Esophagus squamous epithelium (tissue), 5 donors: ENCODE data around the gene KLF16. TPM values are rescaled to one million over a fixed set of nuclear protein-coding genes. Genes with fewer than 3 reads are reported as not detected.
"Not testable (repeated sequence)": the region's sequence is repeated elsewhere in the genome, so short reads cannot be mapped to it uniquely, and the experiment has no call there.

Experiments
- DNase-seq: peaks from one replicate; lab custom pipeline; 2025; lab: John Stamatoyannopoulos, UW
- H3K27ac ChIP-seq, 4 donors: fragments of 200-600 bp; sonication (generic); one replicate each; pipeline ENCODE4 v1.5.1; 2016 to 2019; ENCODE audit warnings: mild to moderate bottlenecking in 1 of 4
- H3K27me3 ChIP-seq, 4 donors: fragments of 200-600 bp; sonication (generic); 1 replicate in 3 of 4; 2 replicates in 1 of 4; pipeline versions ENCODE4 v1.5.1 to v1.6.0; 2017 to 2021; ENCODE audit warnings: antibody characterized with exemption in 1 of 4
- H3K36me3 ChIP-seq, 3 donors: fragments of 200-600 bp; sonication (generic); one replicate each; pipeline ENCODE4 v1.5.1; 2016 to 2019
- H3K4me1 ChIP-seq, 3 donors: fragments of 200-600 bp; sonication (generic); one replicate each; pipeline ENCODE4 v1.5.1; 2017 to 2019
- H3K4me3 ChIP-seq, 4 donors: fragments of 200-600 bp; sonication (generic); 1 replicate in 3 of 4; 2 replicates in 1 of 4; pipeline ENCODE4 v1.5.1; 2016 to 2019; ENCODE audit warnings: mild to moderate bottlenecking in 2 of 4, moderate library complexity in 1 of 4
- H3K9me3 ChIP-seq, 3 donors: fragments of 200-600 bp; sonication (generic); one replicate each; pipeline ENCODE4 v1.5.1; 2016 to 2019
- POLR2A ChIP-seq, 4 donors: fragments of 450-650 bp; IDR thresholded peaks; one replicate each; pipeline ENCODE4 v1.6.1; 2017; ENCODE audit warnings: antibody characterized with exemption in 4 of 4, mild to moderate bottlenecking in 4 of 4, moderate library complexity in 3 of 4
- WGBS, 2 donors: methylation state at CpG; one replicate each; pipeline ENCODE4 v1.1.5; 2018; 5-methylcytosine and 5-hydroxymethylcytosine counted together
- intact Hi-C: fragments of 100-400 bp; cut with DNase I; formaldehyde crosslinking; loops from one replicate; pipeline ENCODE4 v1.15.0; 2022
- total RNA-seq, 4 donors: library from RNA; depleted of rRNA; stranded (reverse); fragments of >200 nt; gene quantifications; one replicate each; pipeline ENCODE4 v1.1.0, GENCODE V29; 2016
- TF ChIP-seq, protein P1 (sequence below), 6 experiments: fragments of 450-650 bp in 4 of 6; fragments of 200-600 bp in 2 of 6; sonication (generic) in 2 of 6; IDR thresholded peaks; one replicate each; pipeline ENCODE4 v1.5.1; 2016 to 2019; ENCODE audit warnings: antibody characterized with exemption in 6 of 6, mild to moderate bottlenecking in 4 of 6, moderate library complexity in 4 of 6
- donor health status: DM: yes; HTN: yes; CAD: no.

The KLF16 gene
- total RNA-seq, 4 donors from 2014 or later = 8.3 to 13.5 (median 9.1) TPM

DNA sequence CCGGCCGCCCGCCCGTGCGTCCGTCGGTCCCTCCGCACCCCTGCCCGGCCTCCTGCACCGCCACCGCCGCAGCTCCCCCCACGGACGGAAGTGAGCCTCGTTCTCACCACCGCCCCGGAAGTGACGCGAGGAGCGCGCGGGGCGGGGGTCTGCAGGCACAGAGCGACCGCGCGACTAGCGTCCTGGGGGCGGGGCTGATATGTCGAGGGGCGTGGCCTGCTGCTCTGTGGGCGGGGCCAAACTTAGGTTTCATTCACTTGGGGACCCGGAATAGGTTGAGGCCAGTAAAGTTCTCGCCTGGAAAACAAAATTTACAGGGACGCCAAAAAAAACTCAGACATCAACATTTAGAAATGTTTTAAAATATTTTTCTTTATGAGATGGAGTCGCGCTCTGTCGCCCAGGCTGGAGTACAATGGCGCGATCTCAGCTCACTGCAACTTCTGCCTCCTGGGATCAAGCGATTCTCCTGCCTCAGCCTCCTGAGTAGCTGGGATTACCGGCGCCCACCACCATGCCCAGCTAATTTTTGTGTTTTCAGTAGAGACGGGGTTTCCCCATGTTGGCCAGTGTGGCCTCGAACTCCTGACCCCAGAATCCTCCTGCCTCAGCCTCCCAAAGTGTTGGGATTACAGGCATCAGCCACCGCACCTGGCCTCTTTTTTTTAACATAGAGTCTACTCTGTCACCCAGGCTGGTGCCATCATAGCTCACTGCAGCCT lies 22.2 kb upstream of the KLF16 start, which contains the start of gene ABHD17A:
ABHD17A (minus strand) TSS at position 99 of the 722 bp plus-strand sequence. CDS start 3,930 bp downstream, outside the sequence.
- DNase-seq = peak; percentile 79
- 42 to 59% methylated on average over 15 to 22 of the region's 46 CpGs for WGBS, 2 donors

GRCh38 chr19:1884719-1885334 lies 21.4 kb upstream of the KLF16 start:
- Histone ChIP-seq H3K4me1 (peaks cover 38 to 54% (median 44%) of the 10 kb centered on the region in 3 donors), H3K9me3 (no peaks in the 10 kb centered on the region), H3K36me3 (peaks cover 0 to 13% (median 6%) of the 10 kb centered on the region in 3 donors), H3K4me3 (peak overlapping the region; percentile 72 to 98 (median 96)), H3K27ac (peak overlapping the region; percentile 94 to 96 (median 96)), H3K27me3 (no peaks in the 10 kb centered on the region)
- TF ChIP-seq, protein P1, sequence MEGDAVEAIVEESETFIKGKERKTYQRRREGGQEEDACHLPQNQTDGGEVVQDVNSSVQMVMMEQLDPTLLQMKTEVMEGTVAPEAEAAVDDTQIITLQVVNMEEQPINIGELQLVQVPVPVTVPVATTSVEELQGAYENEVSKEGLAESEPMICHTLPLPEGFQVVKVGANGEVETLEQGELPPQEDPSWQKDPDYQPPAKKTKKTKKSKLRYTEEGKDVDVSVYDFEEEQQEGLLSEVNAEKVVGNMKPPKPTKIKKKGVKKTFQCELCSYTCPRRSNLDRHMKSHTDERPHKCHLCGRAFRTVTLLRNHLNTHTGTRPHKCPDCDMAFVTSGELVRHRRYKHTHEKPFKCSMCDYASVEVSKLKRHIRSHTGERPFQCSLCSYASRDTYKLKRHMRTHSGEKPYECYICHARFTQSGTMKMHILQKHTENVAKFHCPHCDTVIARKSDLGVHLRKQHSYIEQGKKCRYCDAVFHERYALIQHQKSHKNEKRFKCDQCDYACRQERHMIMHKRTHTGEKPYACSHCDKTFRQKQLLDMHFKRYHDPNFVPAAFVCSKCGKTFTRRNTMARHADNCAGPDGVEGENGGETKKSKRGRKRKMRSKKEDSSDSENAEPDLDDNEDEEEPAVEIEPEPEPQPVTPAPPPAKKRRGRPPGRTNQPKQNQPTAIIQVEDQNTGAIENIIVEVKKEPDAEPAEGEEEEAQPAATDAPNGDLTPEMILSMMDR (IDR thresholded peaks at IDR 0.05) = no peak
- no peak for TF ChIP-seq POLR2A (IDR thresholded peaks at IDR 0.05)
- no peak for DNase-seq
- 0% methylated on average over 9 to 26 of the region's 56 CpGs for WGBS, 2 donors
- intact Hi-C loops = no loop called here

More for the DNA sequence above, 22.2 kb upstream of the KLF16 start, which contains the start of gene ABHD17A:
- H3K4me3 ChIP-seq = peak within 1 kb of the TSS; percentile 72 to 98 (median 96)
- H3K27me3 ChIP-seq, H3K36me3 ChIP-seq, H3K9me3 ChIP-seq, intact Hi-C loops: not testable (repeated sequence)
- H3K4me1 ChIP-seq = peaks cover 32 to 47% (median 39%) of the 10 kb centered on the region in 3 donors
- peak within 1 kb of the TSS; percentile 94 to 96 (median 96) for H3K27ac ChIP-seq
- peak in 3 of 4 donors; percentile 79 to 91 (median 89) for TF ChIP-seq POLR2A (IDR thresholded peaks at IDR 0.05)

- TF ChIP-seq, protein P1 (IDR thresholded peaks at IDR 0.05) = no peak
- no peak for TF ChIP-seq POLR2A (IDR thresholded peaks at IDR 0.05)
- Histone ChIP-seq H3K4me3 (peak overlapping the region; percentile 72 to 98 (median 96)), H3K27ac (peak overlapping the region; percentile 94 to 96 (median 96)), H3K9me3 (no peaks in the 10 kb centered on the region), H3K36me3 (peaks cover 0 to 16% (median 6%) of the 10 kb centered on the region in 3 donors), H3K27me3 (no peaks in the 10 kb centered on the region), H3K4me1 (peaks cover 38 to 55% (median 44%) of the 10 kb centered on the region in 3 donors)
- 0 to 2% methylated on average over 1 to 6 of the region's 11 CpGs for WGBS, 2 donors
- intact Hi-C loops = no loop called here
- no peak for DNase-seq
Observed at GRCh38 chr19:1884291-1884718, 20.9 kb upstream of the KLF16 start.

GRCh38 chr19:1883784-1884183 lies 20.4 kb upstream of the KLF16 start:
- Histone ChIP-seq H3K9me3 (no peaks in the 10 kb centered on the region), H3K27ac (peak overlapping the region; percentile 94 to 96 (median 96)), H3K27me3 (no peaks in the 10 kb centered on the region), H3K4me3 (peak overlapping the region; percentile 72 to 98 (median 96)), H3K36me3 (peaks cover 0 to 21% (median 6%) of the 10 kb centered on the region in 3 donors), H3K4me1 (peaks cover 38 to 55% (median 44%) of the 10 kb centered on the region in 3 donors)
- TF ChIP-seq, protein P1 (IDR thresholded peaks at IDR 0.05) = no peak
- no peak for TF ChIP-seq POLR2A (IDR thresholded peaks at IDR 0.05)
- DNase-seq = no peak
- WGBS, 2 donors = 10 to 27% methylated on average over 5 to 8 of the region's 8 CpGs
- intact Hi-C loops = no loop called here

- Histone ChIP-seq H3K36me3 (peaks cover 0 to 25% (median 6%) of the 10 kb centered on the region in 3 donors), H3K27me3 (no peaks in the 10 kb centered on the region), H3K9me3 (no peaks in the 10 kb centered on the region), H3K27ac (peak overlapping the region; percentile 94 to 96 (median 96)), H3K4me1 (peaks cover 38 to 55% (median 44%) of the 10 kb centered on the region in 3 donors), H3K4me3 (peak overlapping the region in 3 of 4 donors; percentile 94 to 98 (median 97))
- WGBS, 2 donors = 67 to 70% methylated on average over 16 to 21 of the region's 25 CpGs
- TF ChIP-seq, protein P1 (IDR thresholded peaks at IDR 0.05) = no peak
- no peak for DNase-seq
- intact Hi-C loops = no loop called here
Observed at GRCh38 chr19:1882786-1883692, 19.7 kb upstream of the KLF16 start.
